HEK293T (cell line): ENCODE results near the gene SERPINB13.
"Not testable (repeated sequence)": the region's sequence is repeated elsewhere in the genome, so short reads cannot be mapped to it uniquely, and the experiment has no call there.

Source experiments
- FOXM1 ChIP-seq: fragments of 450-650 bp; IDR thresholded peaks from 2 replicates; pipeline ENCODE4 v1.6.1; 2017; ENCODE audit warnings: mild to moderate bottlenecking, borderline replicate concordance
- SUZ12 ChIP-seq: fragments of 450-650 bp; IDR thresholded peaks from 2 replicates; pipeline ENCODE4 v1.6.1; 2016; ENCODE audit warnings: mild to moderate bottlenecking

GRCh38 chr18:63642668-63643356 is 55.7 kb downstream of the SERPINB13 start:
- not testable (repeated sequence) for TF ChIP-seq SUZ12, FOXM1
